HG02870 (cell line): Measurements from ENCODE around the gene MCTP1.

Experiments
- ATAC-seq: cut with Tn5 transposase; IDR thresholded peaks from one replicate; pipeline ENCODE4 v1.9.1; 2021; ENCODE audit warnings: mild to moderate bottlenecking, moderate library complexity; ENCODE audit not compliant: unreplicated experiment

MCTP1 gene

GRCh38 chr5:95124731-95125130, 160.2 kb downstream of the MCTP1 start:
- no peak for ATAC-seq

- no peak for ATAC-seq
Observed at GRCh38 chr5:95124101-95124500, 160.8 kb downstream of the MCTP1 start.

GRCh38 chr5:95114902-95115301, 170.0 kb downstream of the MCTP1 start:
- no peak for ATAC-seq

GRCh38 chr5:95114305-95114704, 170.6 kb downstream of the MCTP1 start:
- no peak for ATAC-seq

GRCh38 chr5:95113489-95113888, 171.4 kb downstream of the MCTP1 start:
- ATAC-seq = no peak

GRCh38 chr5:95111141-95111540, 173.8 kb downstream of the MCTP1 start:
- no peak for ATAC-seq

GRCh38 chr5:95110118-95110517, 174.8 kb downstream of the MCTP1 start:
- no peak for ATAC-seq

- ATAC-seq = no peak
Observed at GRCh38 chr5:95107138-95107537, 177.8 kb downstream of the MCTP1 start.

- ATAC-seq = no peak
Observed at GRCh38 chr5:95105638-95106037, 179.3 kb downstream of the MCTP1 start.

- ATAC-seq = no peak
Observed at GRCh38 chr5:95102687-95103086, 182.2 kb downstream of the MCTP1 start.

GRCh38 chr5:95102080-95102479, 182.8 kb downstream of the MCTP1 start:
- ATAC-seq = no peak

- no peak for ATAC-seq
Observed at GRCh38 chr5:95100551-95100950, 184.3 kb downstream of the MCTP1 start.

- no peak for ATAC-seq
Observed at GRCh38 chr5:95098012-95098411, 186.9 kb downstream of the MCTP1 start.

- no peak for ATAC-seq
Observed at GRCh38 chr5:95093211-95093610, 191.7 kb downstream of the MCTP1 start.

- ATAC-seq = no peak
Observed at GRCh38 chr5:95090774-95091173, 194.1 kb downstream of the MCTP1 start.

GRCh38 chr5:95087816-95088317, 197.0 kb downstream of the MCTP1 start:
- ATAC-seq = peak; percentile 81

- peak; percentile 32 for ATAC-seq
Observed at GRCh38 chr5:95086927-95087815, 197.7 kb downstream of the MCTP1 start.

GRCh38 chr5:95084757-95085156, 200.1 kb downstream of the MCTP1 start:
- ATAC-seq = no peak

GRCh38 chr5:95083606-95084005, 201.3 kb downstream of the MCTP1 start:
- ATAC-seq = no peak

- ATAC-seq = peak; percentile 9
Observed at GRCh38 chr5:95081982-95082381, 202.9 kb downstream of the MCTP1 start.

GRCh38 chr5:95081500-95081960, 203.4 kb downstream of the MCTP1 start:
- ATAC-seq = peak; percentile 93

- ATAC-seq = no peak
Observed at GRCh38 chr5:95080441-95080840, 204.5 kb downstream of the MCTP1 start.
